ENCODE measurements around the gene ST8SIA1. TPM values are rescaled to one million over a fixed set of nuclear protein-coding genes. Genes with fewer than 3 reads are reported as not detected.
A peak's percentile ranks its signal among the peaks of the same experiment; 100 is the strongest.

Gene ST8SIA1, protein sequence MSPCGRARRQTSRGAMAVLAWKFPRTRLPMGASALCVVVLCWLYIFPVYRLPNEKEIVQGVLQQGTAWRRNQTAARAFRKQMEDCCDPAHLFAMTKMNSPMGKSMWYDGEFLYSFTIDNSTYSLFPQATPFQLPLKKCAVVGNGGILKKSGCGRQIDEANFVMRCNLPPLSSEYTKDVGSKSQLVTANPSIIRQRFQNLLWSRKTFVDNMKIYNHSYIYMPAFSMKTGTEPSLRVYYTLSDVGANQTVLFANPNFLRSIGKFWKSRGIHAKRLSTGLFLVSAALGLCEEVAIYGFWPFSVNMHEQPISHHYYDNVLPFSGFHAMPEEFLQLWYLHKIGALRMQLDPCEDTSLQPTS
- total RNA-seq (2021; fragmentation: NEBNext Ultra II Directional; extraction: Animal tissue kit (Norgen Biotek cat#: 25700)) (3.2 and 4.4 TPM in 2 replicates), polyA plus RNA-seq (2011; rRNA removed) (1.6 and 1.9 TPM in 2 replicates), polyA minus RNA-seq (2011; rRNA and poly(A)+ RNA removed) (2.9 and 5.0 TPM in 2 replicates)
- 2.8 TPM for polyA plus RNA-seq (2011; cell fraction: cytosol; rRNA removed)
- 2.5 TPM for polyA plus RNA-seq (2011; cell fraction: nucleus; rRNA removed)
- 1.9 to 3.0 TPM (median 2.1 TPM) in 4 replicates for polyA plus RNA-seq (2012, experiment 1 of 2)
- 2.1 TPM for polyA plus RNA-seq (2012, experiment 2 of 2)
- 1.7 TPM for polyA plus RNA-seq (2013, experiment 1 of 2)
- polyA plus RNA-seq (2013, experiment 2 of 2) = 2.7 TPM
- polyA minus RNA-seq (2011; cell fraction: cytosol; rRNA and poly(A)+ RNA removed) = 1.3 TPM
- 9.3 TPM for polyA minus RNA-seq (2011; cell fraction: nucleus; rRNA and poly(A)+ RNA removed)
- long read RNA-seq, experiment 1 = 0 reads
- long read RNA-seq, experiment 2, partial matches to known transcripts = 0 of 1 reads
- long read RNA-seq, experiment 2, other reads (novel, unspliced or antisense) = 1 of 1 reads

DNA sequence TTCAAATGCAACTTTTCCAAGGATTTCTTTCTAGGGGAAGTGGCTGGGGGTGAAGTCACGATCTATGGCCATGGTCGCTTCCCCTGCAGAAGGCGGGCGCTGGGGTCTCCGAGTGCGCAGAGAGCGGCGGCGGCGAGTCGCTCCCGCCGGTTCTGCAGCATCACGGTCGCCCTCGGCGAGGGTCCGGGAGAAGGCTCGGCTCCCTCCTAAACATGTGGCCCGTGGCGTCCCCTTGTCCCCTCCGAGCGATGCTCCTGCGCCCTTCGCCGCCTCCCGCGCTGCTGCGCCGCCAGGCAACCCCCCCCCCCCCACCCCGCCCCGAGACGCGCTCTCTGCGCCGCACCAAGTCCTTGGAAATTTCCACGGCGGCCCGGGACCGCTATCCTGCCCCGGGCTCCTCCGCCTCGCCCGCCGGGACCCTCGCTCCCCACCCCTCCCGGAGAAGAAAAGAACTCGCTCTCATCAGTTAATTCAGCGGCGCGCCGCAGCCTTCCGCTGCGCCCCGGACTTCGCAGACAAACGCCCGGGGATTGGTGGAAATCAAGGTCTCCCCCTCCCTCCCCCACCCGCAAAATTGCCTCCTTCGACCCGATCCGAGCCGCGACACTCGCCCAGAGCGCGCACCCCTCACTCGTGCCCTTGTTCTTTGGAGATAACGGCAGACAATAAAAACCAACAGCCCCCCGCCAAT lies at the start of gene ST8SIA1:
TSS of gene ST8SIA1 (minus strand) at position 298 of the 691 bp plus-strand sequence. CDS start 475 bp downstream, outside the sequence.
- peak within 1 kb of the TSS; percentile 53 to 89 (median 67) for H3K4me3 ChIP-seq (ENCODE audit: extremely low read depth in 1 of 4, insufficient read depth in 2 of 4, low read depth in 3 of 4, low read length in 4 of 4)
- H4K8ac ChIP-seq (ENCODE audit: extremely low read depth, insufficient read depth, low read length) = peak within 1 kb of the TSS; percentile 70
- CTCF ChIA-PET (ENCODE audit: partially characterized antibody) = interaction anchor here (0.7 to 1.8 kb wide), 26 partner anchors 13 to 1083 kb away, joined by 3 to 17 read pairs (median 4); no protein-coding TSS in a partner anchor
- H3K4me2 ChIP-seq (ENCODE audit: insufficient read depth in 1 of 2, low read depth in 2 of 2, low read length in 2 of 2) = peak within 1 kb of the TSS; percentile 72 to 84
- peak within 1 kb of the TSS; percentile 60; the same call in 1 of the 2 replicates for H3K18ac ChIP-seq (ENCODE audit: extremely low read depth, low read length)
- H2BK5ac ChIP-seq (ENCODE audit: low read depth, low read length) = no peak within 1 kb of the TSS
- H3K14ac ChIP-seq (ENCODE audit: insufficient read length) = no peak within 1 kb of the TSS
- H3K27me3 ChIP-seq (replicated peaks in 1 of 4; ENCODE audit: control insufficient read depth in 3 of 4, extremely low read depth in 1 of 4, insufficient read depth in 3 of 4, low read length in 3 of 4) = peaks cover 6 to 26% (median 17%) of the 10 kb centered on the region in 4 experiments
- H3K23ac ChIP-seq (ENCODE audit: insufficient read length) = no peak within 1 kb of the TSS
- no peak within 1 kb of the TSS for H4K91ac ChIP-seq (replicated peaks; ENCODE audit: insufficient read length, low read length)
- H2AFZ ChIP-seq (ENCODE audit: low read length) = peak within 1 kb of the TSS; percentile 86; the same call in 1 of the 2 replicates
- no peaks in the 10 kb centered on the region for H3K79me1 ChIP-seq (ENCODE audit: low read depth, low read length)
- H3K4ac ChIP-seq (replicated peaks; ENCODE audit: insufficient read length, low read depth, low read length) = no peak within 1 kb of the TSS
- FAIRE-seq (no peak), DNase-seq (ENCODE audit: low read depth in 1 of 2, low spot score in 2 of 2) (peak in 1 of 2 experiments; percentile 61)
- 3% methylated on average over 29 of the region's 70 CpGs; no CpG with 5 or more reads in 1 of the 2 experiments for WGBS, 2 experiments (ENCODE audit: extremely low coverage in 1 of 2, insufficient coverage in 1 of 2, insufficient read length in 1 of 2, insufficient replicate concordance in 2 of 2, low coverage in 1 of 2, low lambda C conversion rate in 2 of 2, missing lambda C conversion rate in 1 of 2)
- H2BK120ac ChIP-seq (replicated peaks; ENCODE audit: low read depth, low read length) = no peak within 1 kb of the TSS
- no peak within 1 kb of the TSS for H2BK20ac ChIP-seq (ENCODE audit: low read length)
- H3K27ac ChIP-seq (ENCODE audit: low read depth, low read length) = no peak within 1 kb of the TSS
- peaks cover 15% of the 10 kb centered on the region for H3K23me2 ChIP-seq (ENCODE audit: low read depth, low read length)
- no peaks in the 10 kb centered on the region for H3K36me3 ChIP-seq (ENCODE audit: control insufficient read depth in 2 of 4, insufficient read depth in 4 of 4, low read length in 3 of 4)
- H2BK12ac ChIP-seq (ENCODE audit: low read depth, low read length) = peak within 1 kb of the TSS; percentile 55; the same call in 1 of the 2 replicates
- H3K9me3 ChIP-seq (ENCODE audit: insufficient read depth in 2 of 2, low read depth in 1 of 2, low read length in 1 of 2) = no peaks in the 10 kb centered on the region
- peaks cover 0 to 2% of the 10 kb centered on the region in 2 experiments for H4K20me1 ChIP-seq (replicated peaks in 1 of 2; ENCODE audit: control insufficient read depth in 1 of 2, insufficient read depth in 2 of 2, low read length in 2 of 2)
- peak within 1 kb of the TSS in 2 of 4 experiments; percentile 8 to 13; a peak in 3 of 7 replicates for H3K9ac ChIP-seq (replicated peaks in 1 of 4; ENCODE audit: extremely low read depth in 1 of 4, low read depth in 3 of 4, low read length in 3 of 4)
- H3K56ac ChIP-seq (replicated peaks; ENCODE audit: insufficient read length, low read depth, low read length) = peak within 1 kb of the TSS; percentile 34
- TF ChIP-seq, protein P1, sequence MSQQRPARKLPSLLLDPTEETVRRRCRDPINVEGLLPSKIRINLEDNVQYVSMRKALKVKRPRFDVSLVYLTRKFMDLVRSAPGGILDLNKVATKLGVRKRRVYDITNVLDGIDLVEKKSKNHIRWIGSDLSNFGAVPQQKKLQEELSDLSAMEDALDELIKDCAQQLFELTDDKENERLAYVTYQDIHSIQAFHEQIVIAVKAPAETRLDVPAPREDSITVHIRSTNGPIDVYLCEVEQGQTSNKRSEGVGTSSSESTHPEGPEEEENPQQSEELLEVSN (IDR thresholded peaks at IDR 0.05) = peak; percentile 69
- TF ChIP-seq, protein P2, sequence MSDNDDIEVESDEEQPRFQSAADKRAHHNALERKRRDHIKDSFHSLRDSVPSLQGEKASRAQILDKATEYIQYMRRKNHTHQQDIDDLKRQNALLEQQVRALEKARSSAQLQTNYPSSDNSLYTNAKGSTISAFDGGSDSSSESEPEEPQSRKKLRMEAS (IDR thresholded peaks at IDR 0.05) = peak; percentile 25; the same call in 1 of the 2 replicates
- TF ChIP-seq RBBP5 (IDR thresholded peaks at IDR 0.05; ENCODE audit: borderline replicate concordance, low read depth, low read length) = peak; percentile 17; the same call in 1 of the 2 replicates
- no peak for TF ChIP-seq CBX5 (IDR thresholded peaks at IDR 0.05; ENCODE audit: low read depth, low read length)
- TF ChIP-seq KDM1A (IDR thresholded peaks at IDR 0.05; ENCODE audit: borderline replicate concordance, low read length) = no peak
- no peak for TF ChIP-seq ZNF274 (IDR thresholded peaks at IDR 0.05; ENCODE audit: borderline replicate concordance, extremely low read depth, low read length)
- no peak within 1 kb of the TSS for H2AK5ac ChIP-seq (ENCODE audit: low read depth, low read length)
- H3K79me2 ChIP-seq (ENCODE audit: control insufficient read depth in 1 of 2, insufficient read depth in 2 of 2, low read length in 2 of 2) = no peaks in the 10 kb centered on the region
- H3K4me1 ChIP-seq (replicated peaks in 1 of 4; ENCODE audit: control insufficient read depth in 3 of 4, insufficient read depth in 4 of 4, low read length in 3 of 4) = peaks cover 0 to 6% (median 0%) of the 10 kb centered on the region in 4 experiments; a peak in 3 of 7 replicates
- H2BK15ac ChIP-seq (ENCODE audit: low read length) = 0 out of 2 replicates have a peak within 1 kb of the TSS, but pooled peaks have one; percentile 29
- H4K5ac ChIP-seq (ENCODE audit: insufficient read length, low read depth, low read length) = no peak within 1 kb of the TSS
- POLR2A ChIA-PET (ENCODE audit: partially characterized antibody) = interaction anchor here (1.0 to 1.2 kb wide), 3 partner anchors 13 to 677 kb away, joined by 3 to 4 read pairs (median 3); partner anchors contain the start of gene LDHB
